Panc1 (cell line): ENCODE results near the gene FMO2. TPM values are rescaled to one million over a fixed set of nuclear protein-coding genes. Genes with fewer than 3 reads are reported as not detected.
A peak's percentile ranks its signal among the peaks of the same experiment; 100 is the strongest.

Source experiments
- ATAC-seq: fragments of 200-7000 bp; cut with Tn5 transposase; 2 replicates; pipeline ENCODE4 v1.9.1; 2020; ENCODE audit warnings: mild to moderate bottlenecking, moderate library complexity
- BruUV-seq: library from RNA; stranded (reverse); fragments of 400-500 nt; replicated peaks from 2 replicates; lab custom pipeline; 2021; lab: Mats Ljungman, UMichigan
- CTCF ChIA-PET: fragments of 300-600 bp; sonication (Branson Sonifier 250); formaldehyde crosslinking; loops from one replicate; lab custom pipeline; 2022; ENCODE audit warnings: antibody characterized with exemption; lab: Charles Lee
- POLR2A ChIA-PET: fragments of 300-600 bp; sonication (Branson Sonifier 250); formaldehyde crosslinking; loops from one replicate; lab custom pipeline; 2022; ENCODE audit warnings: antibody characterized with exemption; lab: Charles Lee
- DNase-seq: peaks from one replicate; pipeline ENCODE4 v3.0.0-alpha.2; 2010; ENCODE audit warnings: low read depth, low spot score
- H3K27ac ChIP-seq: 2 replicates; pipeline ENCODE4 v1.5.1; 2011; ENCODE audit warnings: mild to moderate bottlenecking, low read length, inconsistent platforms
- H3K27me3 ChIP-seq: fragments of 200-500 bp; sonication (Bioruptor generic); 2 replicates; pipeline ENCODE4 v1.6.0; 2014; ENCODE audit warnings: low read length, inconsistent platforms; ENCODE audit not compliant: control insufficient read depth, insufficient read depth
- H3K36me3 ChIP-seq: fragments of 200-500 bp; sonication (Bioruptor generic); 2 replicates; pipeline ENCODE4 v1.5.1; 2014; ENCODE audit warnings: inconsistent platforms, mild to moderate bottlenecking, low read length, moderate library complexity; ENCODE audit not compliant: control insufficient read depth, insufficient read depth
- H3K4me1 ChIP-seq: 2 replicates; pipeline ENCODE4 v1.5.1; 2011; ENCODE audit warnings: inconsistent platforms, mild to moderate bottlenecking, low read length, moderate library complexity; ENCODE audit not compliant: control insufficient read depth, insufficient read depth
- H3K4me3 ChIP-seq, 2 experiments: 2 replicates each; pipeline ENCODE4 v1.5.1; 2011 to 2012; ENCODE audit warnings: low read depth in 2 of 2, low read length in 2 of 2, mild to moderate bottlenecking in 2 of 2, inconsistent platforms in 1 of 2, moderate library complexity in 1 of 2
- H3K9me3 ChIP-seq: fragments of 200-500 bp; sonication (Bioruptor generic); 2 replicates; pipeline ENCODE4 v1.5.1; 2014; ENCODE audit warnings: low read depth, mild to moderate bottlenecking, inconsistent platforms, low read length, moderate library complexity; ENCODE audit not compliant: control insufficient read depth, insufficient read depth
- POLR2AphosphoS5 ChIP-seq: IDR thresholded peaks from 2 replicates; pipeline ENCODE4 v1.6.1; 2012; ENCODE audit warnings: mild to moderate bottlenecking, low read depth, low read length, moderate library complexity
- REST ChIP-seq, 2 experiments: IDR thresholded peaks; 2 replicates each; pipeline ENCODE4 v1.6.1; 2011 to 2012; ENCODE audit warnings: low read depth in 2 of 2, control low read depth in 1 of 2, low read length in 1 of 2, mild to moderate bottlenecking in 1 of 2, moderate library complexity in 1 of 2; ENCODE audit not compliant: insufficient read depth in 1 of 2
- SIN3A ChIP-seq: IDR thresholded peaks from 2 replicates; pipeline ENCODE4 v1.6.1; 2012; ENCODE audit warnings: low read depth, mild to moderate bottlenecking, low read length, moderate library complexity, borderline replicate concordance; ENCODE audit not compliant: insufficient read depth
- TCF7L2 ChIP-seq: IDR thresholded peaks from 2 replicates; pipeline ENCODE4 v1.6.1; 2011; ENCODE audit warnings: mild to moderate bottlenecking, low read depth, low read length, inconsistent platforms
- in situ Hi-C: cut with HindIII; loops from 2 replicates; pipeline ENCODE4 v1.10.0; 2016; ENCODE audit warnings: low sequenced_read_pairs, low pct_unique_long_range_greater_than_20kb
- intact Hi-C: fragments of 100-400 bp; cut with micrococcal nuclease; formaldehyde crosslinking; loops from one replicate; pipeline ENCODE4 v1.10.0; 2022; ENCODE audit not compliant: unreplicated experiment
- total RNA-seq: library from RNA; stranded (reverse); gene quantifications from one replicate; pipeline ENCODE4 v1.2.1, GENCODE V29; 2021; ENCODE audit not compliant: unreplicated experiment
- TF ChIP-seq, protein P1 (sequence below): fragments of 450-650 bp; IDR thresholded peaks from 2 replicates; pipeline ENCODE4 v1.5.1; 2017; ENCODE audit warnings: mild to moderate bottlenecking

Gene FMO2
- total RNA-seq, 1 experiment from 2014 or later, result 0.08 TPM

DNA sequence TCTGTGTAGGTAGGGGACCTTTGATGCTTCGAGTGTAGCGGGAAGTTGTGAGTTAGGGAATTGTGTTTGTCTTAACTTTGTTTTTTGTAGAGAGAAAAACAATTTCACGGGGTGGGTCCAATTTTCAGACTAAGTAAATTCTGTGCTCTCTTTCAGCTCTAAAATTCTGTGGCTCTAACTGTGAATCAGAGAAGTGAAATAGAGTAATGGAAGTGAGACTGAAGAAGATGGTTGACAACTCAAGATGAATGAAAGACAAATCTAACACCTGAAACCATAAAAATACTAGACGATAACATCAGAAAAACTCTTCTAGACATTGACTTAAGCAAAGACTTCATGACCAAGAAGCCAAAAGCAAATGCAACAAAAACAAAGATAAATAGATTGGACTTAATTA lies 58.8 kb downstream of the FMO2 start:
- no peaks in the 10 kb centered on the region for H3K9me3 ChIP-seq
- ChIA-PET POLR2A (no interaction called here), CTCF (no interaction called here)
- TF ChIP-seq SIN3A, result no peak
- TF ChIP-seq TCF7L2, result no peak
- TF ChIP-seq REST (IDR thresholded peaks at IDR 0.05; ENCODE audit: insufficient read depth in 1 of 2, low read depth in 2 of 2, low read length in 1 of 2), result no peak
- TF ChIP-seq, protein P1, sequence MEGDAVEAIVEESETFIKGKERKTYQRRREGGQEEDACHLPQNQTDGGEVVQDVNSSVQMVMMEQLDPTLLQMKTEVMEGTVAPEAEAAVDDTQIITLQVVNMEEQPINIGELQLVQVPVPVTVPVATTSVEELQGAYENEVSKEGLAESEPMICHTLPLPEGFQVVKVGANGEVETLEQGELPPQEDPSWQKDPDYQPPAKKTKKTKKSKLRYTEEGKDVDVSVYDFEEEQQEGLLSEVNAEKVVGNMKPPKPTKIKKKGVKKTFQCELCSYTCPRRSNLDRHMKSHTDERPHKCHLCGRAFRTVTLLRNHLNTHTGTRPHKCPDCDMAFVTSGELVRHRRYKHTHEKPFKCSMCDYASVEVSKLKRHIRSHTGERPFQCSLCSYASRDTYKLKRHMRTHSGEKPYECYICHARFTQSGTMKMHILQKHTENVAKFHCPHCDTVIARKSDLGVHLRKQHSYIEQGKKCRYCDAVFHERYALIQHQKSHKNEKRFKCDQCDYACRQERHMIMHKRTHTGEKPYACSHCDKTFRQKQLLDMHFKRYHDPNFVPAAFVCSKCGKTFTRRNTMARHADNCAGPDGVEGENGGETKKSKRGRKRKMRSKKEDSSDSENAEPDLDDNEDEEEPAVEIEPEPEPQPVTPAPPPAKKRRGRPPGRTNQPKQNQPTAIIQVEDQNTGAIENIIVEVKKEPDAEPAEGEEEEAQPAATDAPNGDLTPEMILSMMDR, result no peak
- TF ChIP-seq POLR2AphosphoS5, result no peak
- ATAC-seq (no peak), DNase-seq (no peak)
- H3K4me1 ChIP-seq, result no peaks in the 10 kb centered on the region
- no peaks in the 10 kb centered on the region for H3K36me3 ChIP-seq
- no peak overlapping the region for H3K4me3 ChIP-seq
- BruUV-seq, result no TSS peak
- intact Hi-C loops (loop anchor here (10.0 kb wide), 1 partner anchor 161 kb away; no protein-coding TSS in a partner anchor), in situ Hi-C loops (no loop called here)
- H3K27me3 ChIP-seq, result peaks cover 2% of the 10 kb centered on the region; the same call in 1 of the 2 replicates
- no peak overlapping the region for H3K27ac ChIP-seq

- peaks cover 11% of the 10 kb centered on the region for H3K27me3 ChIP-seq
- no peak overlapping the region for H3K4me3 ChIP-seq
- POLR2A ChIA-PET, result no interaction called here
- CTCF ChIA-PET, result interaction anchor here (0.5 to 1.9 kb wide), 3 partner anchors 59 to 115 kb away, joined by 3 to 12 read pairs (median 5); partner anchors contain the start of gene FMO4
- no peaks in the 10 kb centered on the region for H3K9me3 ChIP-seq
- in situ Hi-C loops, result no loop called here
- DNase-seq, result no peak
- TF ChIP-seq POLR2AphosphoS5 (no peak), SIN3A (no peak)
- TF ChIP-seq, protein P1, result peak; percentile 81
- H3K4me1 ChIP-seq, result no peaks in the 10 kb centered on the region
- ATAC-seq, result peak; percentile 89
- H3K36me3 ChIP-seq, result no peaks in the 10 kb centered on the region
- no TSS peak for BruUV-seq
- H3K27ac ChIP-seq, result no peak overlapping the region
- intact Hi-C loops, result loop anchor here (10.0 kb wide), 1 partner anchor 159 kb away; no protein-coding TSS in a partner anchor
Measured at GRCh38 chr1:171245458-171246064, 60.5 kb downstream of the FMO2 start.
